Hypothalamus (tissue), 51 donors: ENCODE data around the gene PALMD.

Source experiments
- DNase-seq, 51 donors: peaks; one replicate each; lab custom pipeline; 2025; lab: John Stamatoyannopoulos, UW

Gene PALMD

GRCh38 chr1:99634971-99635624, 10.8 kb upstream of the PALMD start:
- no peak for DNase-seq

GRCh38 chr1:99635664-99636063, 10.2 kb upstream of the PALMD start:
- no peak for DNase-seq

GRCh38 chr1:99636647-99637175, 9.2 kb upstream of the PALMD start:
- DNase-seq = no peak

- no peak for DNase-seq
Observed at GRCh38 chr1:99638853-99639252, 7.1 kb upstream of the PALMD start.

- no peak for DNase-seq
Observed at GRCh38 chr1:99639408-99639807, 6.5 kb upstream of the PALMD start.

- no peak for DNase-seq
Observed at GRCh38 chr1:99639945-99640344, 6.0 kb upstream of the PALMD start.

GRCh38 chr1:99640672-99641071, 5.2 kb upstream of the PALMD start:
- DNase-seq = no peak

- no peak for DNase-seq
Observed at GRCh38 chr1:99641558-99641957, 4.4 kb upstream of the PALMD start.

DNA sequence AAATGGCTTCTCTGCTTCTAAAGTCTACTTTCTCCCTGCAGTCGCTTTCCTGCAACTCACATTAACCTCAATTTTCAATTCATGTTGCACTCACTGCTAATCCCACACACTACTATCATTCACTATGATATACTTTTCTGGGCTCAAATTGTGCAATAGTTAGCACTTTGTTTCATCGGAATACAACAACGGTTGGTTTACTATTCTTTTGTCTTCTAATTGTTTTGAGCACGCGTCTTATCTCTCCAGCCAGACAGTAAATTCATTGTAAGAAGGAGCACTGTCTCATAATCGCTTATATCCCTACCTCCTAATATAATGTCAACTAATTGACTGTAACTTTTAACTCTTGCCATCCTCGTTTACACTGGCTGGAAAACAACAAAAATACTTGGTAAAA, 3.9 kb upstream of the PALMD start:
- DNase-seq = no peak

DNA sequence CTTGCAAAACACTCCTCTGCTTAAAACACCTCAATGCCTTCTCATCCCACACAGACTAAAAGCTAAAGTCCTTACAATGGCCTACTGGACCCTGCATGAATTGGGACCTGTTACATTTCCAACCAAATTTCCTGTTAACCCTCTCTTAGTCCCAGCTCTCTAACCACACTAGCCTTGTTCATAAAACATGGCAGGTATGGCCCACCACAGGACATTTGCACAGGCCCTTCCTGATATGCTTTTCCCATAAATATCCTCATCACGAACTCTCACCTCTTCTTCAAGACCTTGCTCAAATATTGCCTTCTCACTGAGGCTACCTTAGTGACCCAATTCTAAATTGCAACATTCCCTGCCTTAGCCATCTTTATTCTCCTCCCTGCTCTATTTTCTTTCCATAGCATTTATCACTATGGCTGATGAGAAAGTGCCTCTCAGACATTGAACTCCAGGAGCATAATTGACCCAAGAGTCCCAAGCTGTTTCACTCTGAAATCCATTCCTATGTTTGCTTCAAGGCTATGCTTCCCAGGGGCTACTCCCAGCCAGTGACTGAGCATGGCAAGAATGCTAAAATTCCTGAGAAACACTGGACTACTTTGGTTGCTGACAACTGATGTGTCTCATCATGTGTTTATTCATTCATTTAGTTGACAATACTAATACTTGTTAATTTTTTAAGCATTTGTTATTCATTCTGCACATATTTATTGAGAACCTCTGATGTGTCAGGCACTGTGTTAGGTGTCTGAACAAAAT, 2.7 kb upstream of the PALMD start:
- DNase-seq = no peak

- DNase-seq = no peak
Observed at GRCh38 chr1:99644279-99645004, 1.5 kb upstream of the PALMD start.

- peak in 2 of 51 donors; percentile 4 to 16 for DNase-seq
Observed at GRCh38 chr1:99645203-99645602, 710 bp upstream of the PALMD start.

- no peak for DNase-seq
Observed at GRCh38 chr1:99646868-99647267, 955 bp downstream of the PALMD start.

DNA sequence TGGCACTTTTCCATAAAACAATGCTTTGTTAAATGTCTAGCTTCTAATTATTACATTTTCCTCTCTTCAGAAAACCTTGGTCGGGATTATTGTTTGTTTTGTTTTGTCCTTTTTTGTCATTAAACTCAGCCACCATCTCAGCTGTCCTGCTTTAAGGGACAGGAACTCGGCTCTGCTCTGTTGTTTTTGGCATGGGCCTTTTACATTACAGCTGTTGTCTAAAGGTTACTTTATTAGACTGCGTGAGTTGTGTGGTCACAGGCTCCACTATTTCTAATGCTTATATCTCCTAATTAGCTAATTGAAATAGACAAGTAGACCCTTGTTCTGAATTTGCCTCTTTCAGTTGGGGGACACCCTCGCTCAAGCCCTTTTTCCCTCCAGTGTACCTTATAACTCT, 1.6 kb downstream of the PALMD start:
- DNase-seq = no peak

DNA sequence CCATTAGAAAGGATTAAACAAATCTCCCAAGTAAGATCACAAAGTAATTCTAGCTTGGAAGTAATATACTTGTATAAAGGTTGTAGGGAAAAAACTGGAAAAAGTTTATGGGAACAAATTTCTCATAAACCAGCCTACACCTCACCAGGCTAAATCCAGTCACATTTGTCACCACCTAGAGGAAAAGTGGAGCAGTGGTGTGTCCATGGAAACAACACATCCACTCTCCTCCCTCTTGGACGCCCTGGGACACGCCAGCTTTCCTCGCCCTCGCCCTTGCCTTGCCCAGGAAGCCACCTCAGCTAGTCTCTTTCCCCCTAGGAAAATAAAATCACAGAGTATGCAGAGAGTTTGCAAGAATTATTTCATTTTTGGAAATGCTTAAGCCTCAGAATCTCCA, 2.2 kb downstream of the PALMD start:
- DNase-seq = peak in 5 of 51 donors; percentile 11 to 43 (median 23)

- no peak for DNase-seq
Observed at GRCh38 chr1:99650030-99650429, 4.1 kb downstream of the PALMD start.

DNA sequence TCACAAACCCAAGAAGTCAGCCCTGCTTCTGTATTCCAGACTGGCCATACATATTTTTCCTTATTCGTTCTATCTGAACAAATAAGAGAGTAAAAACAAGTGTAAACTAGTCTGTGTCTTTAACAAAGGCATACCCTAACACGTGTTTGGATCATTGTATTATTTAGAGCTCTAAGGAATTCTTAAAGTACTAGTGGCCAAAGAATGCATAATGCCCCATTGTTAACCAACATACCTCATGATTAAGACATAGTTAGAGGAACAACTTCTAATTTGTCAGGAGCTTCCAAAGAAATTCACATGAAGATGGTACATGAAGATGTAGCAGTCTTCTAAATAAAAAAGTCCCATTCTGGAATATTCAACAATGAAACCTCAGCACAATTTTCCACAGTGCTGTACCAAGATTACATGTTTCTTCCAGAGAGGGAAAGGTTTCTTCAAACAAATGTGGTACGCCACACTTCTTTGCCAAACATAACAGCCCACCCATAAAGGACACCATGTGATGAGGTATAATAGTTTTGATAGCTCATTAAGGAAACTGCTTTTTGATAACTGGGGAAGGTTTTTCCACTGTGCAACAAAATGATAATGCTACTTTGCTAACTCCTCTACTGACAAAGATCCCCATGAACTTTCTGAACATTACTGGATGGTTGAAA, 5.0 kb downstream of the PALMD start:
- DNase-seq = no peak

- DNase-seq = no peak
Observed at GRCh38 chr1:99652881-99653281, 7.0 kb downstream of the PALMD start.

- no peak for DNase-seq
Observed at GRCh38 chr1:99655376-99655775, 9.5 kb downstream of the PALMD start.

- DNase-seq = no peak
Observed at GRCh38 chr1:99656701-99657100, 10.8 kb downstream of the PALMD start.
